ENCODE measurements around the gene URI1. TPM values are rescaled to one million over a fixed set of nuclear protein-coding genes. Genes with fewer than 3 reads are reported as not detected.
"Not testable (repeated sequence)": the region's sequence is repeated elsewhere in the genome, so short reads cannot be mapped to it uniquely, and the experiment has no call there.

Gene URI1
- total RNA-seq, 1 donor from 2014 or later: 42.0 TPM

GRCh38 chr19:29908963-29909944, 32.8 kb upstream of the URI1 start:
- no peak for TF ChIP-seq CTCF (IDR thresholded peaks at IDR 0.05)
- no peak for DNase-seq (ENCODE audit: low spot score)
- H3K4me1 Mint-ChIP-seq (ENCODE audit: low read depth): no peaks in the 10 kb centered on the region
- no peaks in the 10 kb centered on the region for H3K9me3 Mint-ChIP-seq (ENCODE audit: low read depth)
- no peak overlapping the region for H3K4me3 Mint-ChIP-seq (ENCODE audit: unreplicated experiment)
- no peaks in the 10 kb centered on the region for H3K36me3 Mint-ChIP-seq (ENCODE audit: low read depth)
- H3K27ac Mint-ChIP-seq (ENCODE audit: unreplicated experiment): no peak overlapping the region
- H3K27me3 Mint-ChIP-seq (ENCODE audit: low read depth): no peaks in the 10 kb centered on the region

- no peak for DNase-seq (ENCODE audit: low spot score)
- Mint-ChIP-seq H3K27ac (ENCODE audit: unreplicated experiment) (no peak overlapping the region), H3K36me3 (ENCODE audit: low read depth) (peaks cover 1% of the 10 kb centered on the region), H3K4me3 (ENCODE audit: unreplicated experiment) (no peak overlapping the region), H3K27me3 (ENCODE audit: low read depth) (peaks cover 18% of the 10 kb centered on the region), H3K9me3 (ENCODE audit: low read depth) (no peaks in the 10 kb centered on the region), H3K4me1 (ENCODE audit: low read depth) (no peaks in the 10 kb centered on the region)
- TF ChIP-seq CTCF (IDR thresholded peaks at IDR 0.05): no peak
Measured at GRCh38 chr19:29914933-29915332, 27.1 kb upstream of the URI1 start.

GRCh38 chr19:29915832-29916231, 26.2 kb upstream of the URI1 start:
- H3K4me3 Mint-ChIP-seq (ENCODE audit: unreplicated experiment); H3K36me3 Mint-ChIP-seq (ENCODE audit: low read depth); H3K27ac Mint-ChIP-seq (ENCODE audit: unreplicated experiment); DNase-seq (ENCODE audit: low spot score); H3K9me3 Mint-ChIP-seq (ENCODE audit: low read depth); H3K4me1 Mint-ChIP-seq (ENCODE audit: low read depth): not testable (repeated sequence)
- peaks cover 18% of the 10 kb centered on the region for H3K27me3 Mint-ChIP-seq (ENCODE audit: low read depth)

DNA sequence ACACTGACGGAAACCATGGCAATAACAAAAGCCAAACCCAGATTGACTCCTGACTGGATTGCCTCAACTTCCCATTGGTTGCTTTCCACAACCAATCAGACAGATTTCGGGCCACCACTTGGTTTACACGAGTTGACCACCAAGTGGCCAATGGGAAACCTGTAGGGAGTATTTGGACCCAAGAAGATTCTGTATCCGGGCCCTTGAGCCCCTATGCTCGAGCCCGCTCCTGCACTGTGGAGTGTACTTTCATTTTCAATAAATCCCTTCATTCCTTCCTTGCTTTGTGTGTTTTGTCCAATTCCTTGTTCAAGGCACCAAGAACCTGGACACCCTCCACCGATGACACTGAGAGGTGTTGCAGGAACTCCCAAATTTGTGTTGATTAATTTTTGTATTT, 24.1 kb upstream of the URI1 start:
- Mint-ChIP-seq H3K4me3 (ENCODE audit: unreplicated experiment) (no peak overlapping the region), H3K27me3 (ENCODE audit: low read depth) (peaks cover 21% of the 10 kb centered on the region), H3K36me3 (ENCODE audit: low read depth) (peaks cover 1% of the 10 kb centered on the region), H3K27ac (ENCODE audit: unreplicated experiment) (no peak overlapping the region), H3K9me3 (ENCODE audit: low read depth) (no peaks in the 10 kb centered on the region), H3K4me1 (ENCODE audit: low read depth) (no peaks in the 10 kb centered on the region)
- no peak for TF ChIP-seq CTCF (IDR thresholded peaks at IDR 0.05)
- DNase-seq (ENCODE audit: low spot score): no peak

GRCh38 chr19:29918891-29919290, 23.1 kb upstream of the URI1 start:
- peaks cover 1% of the 10 kb centered on the region for H3K36me3 Mint-ChIP-seq (ENCODE audit: low read depth)
- peaks cover 21% of the 10 kb centered on the region for H3K27me3 Mint-ChIP-seq (ENCODE audit: low read depth)
- H3K4me1 Mint-ChIP-seq (ENCODE audit: low read depth): no peaks in the 10 kb centered on the region
- no peaks in the 10 kb centered on the region for H3K9me3 Mint-ChIP-seq (ENCODE audit: low read depth)
- no peak for DNase-seq (ENCODE audit: low spot score)
- no peak overlapping the region for H3K27ac Mint-ChIP-seq (ENCODE audit: unreplicated experiment)
- no peak for TF ChIP-seq CTCF (IDR thresholded peaks at IDR 0.05)
- no peak overlapping the region for H3K4me3 Mint-ChIP-seq (ENCODE audit: unreplicated experiment)

Data from chondrocyte (in vitro differentiated cells).